OCI-LY7 (cell line): ENCODE measurements around the gene RPH3AL. TPM values are rescaled to one million over a fixed set of nuclear protein-coding genes. Genes with fewer than 3 reads are reported as not detected.

Experiments
- BruUV-seq: library from RNA; stranded (reverse); fragments of 400-500 nt; replicated peaks from 2 replicates; lab custom pipeline; 2021; lab: Mats Ljungman, UMichigan
- CTCF ChIA-PET: fragments of 300-600 bp; sonication (Branson Sonifier 250); formaldehyde crosslinking; loops from one replicate; lab custom pipeline; 2022; ENCODE audit warnings: antibody characterized with exemption; ENCODE audit not compliant: unreplicated experiment; lab: Charles Lee
- POLR2A ChIA-PET: fragments of 300-600 bp; sonication (Branson Sonifier 250); formaldehyde crosslinking; loops from one replicate; lab custom pipeline; 2022; ENCODE audit warnings: antibody characterized with exemption; lab: Charles Lee
- DNase-seq: peaks from one replicate; pipeline ENCODE4 v3.0.0-alpha.2; 2015; ENCODE audit warnings: low spot score
- H2AFZ ChIP-seq: fragments of 200-600 bp; sonication (generic), shearing (Covaris generic); 2 replicates; pipeline ENCODE4 v1.6.1; 2014; ENCODE audit warnings: mild to moderate bottlenecking, antibody characterized with exemption, low read length, moderate library complexity
- H3K27ac ChIP-seq: fragments of 200-600 bp; sonication (generic); 2 replicates; pipeline ENCODE4 v1.5.1; 2014; ENCODE audit warnings: mixed run types, low read depth, mild to moderate bottlenecking, moderate library complexity, low read length, inconsistent platforms; ENCODE audit not compliant: poor library complexity, severe bottlenecking
- H3K36me3 ChIP-seq: fragments of 200-600 bp; sonication (generic); 2 replicates; pipeline ENCODE4 v1.6.1; 2014; ENCODE audit warnings: mild to moderate bottlenecking, antibody characterized with exemption, low read length, moderate library complexity, mixed read lengths; ENCODE audit not compliant: insufficient read depth
- H3K4me1 ChIP-seq: fragments of 200-600 bp; sonication (generic); 2 replicates; pipeline ENCODE4 v1.5.1; 2014; ENCODE audit warnings: mild to moderate bottlenecking, low read length; ENCODE audit not compliant: insufficient read depth, poor library complexity, severe bottlenecking
- H3K4me2 ChIP-seq: fragments of 200-600 bp; sonication (generic); 2 replicates; pipeline ENCODE4 v1.6.1; 2014; ENCODE audit warnings: mild to moderate bottlenecking, low read length
- H3K4me3 ChIP-seq: fragments of 200-600 bp; sonication (generic); 2 replicates; pipeline ENCODE4 v1.5.1; 2014; ENCODE audit warnings: mild to moderate bottlenecking, low read depth, low read length; ENCODE audit not compliant: poor library complexity, severe bottlenecking
- H3K79me2 ChIP-seq: fragments of 200-600 bp; sonication (generic); 2 replicates; pipeline ENCODE4 v1.6.1; 2016; ENCODE audit warnings: low read depth, mild to moderate bottlenecking, low read length, moderate library complexity, mixed read lengths; ENCODE audit not compliant: insufficient read depth
- H3K9me2 ChIP-seq: fragments of 200-600 bp; sonication (generic); 2 replicates; pipeline ENCODE4 v1.6.1; 2016; ENCODE audit warnings: mild to moderate bottlenecking, low read length, mixed read lengths; ENCODE audit not compliant: insufficient read depth
- H3K9me3 ChIP-seq: fragments of 200-600 bp; sonication (generic); 2 replicates; pipeline ENCODE4 v1.6.1; 2014; ENCODE audit warnings: mild to moderate bottlenecking, mixed run types, low read length, mixed read lengths
- H4K20me1 ChIP-seq: fragments of 200-600 bp; sonication (generic); 2 replicates; pipeline ENCODE4 v1.6.1; 2014; ENCODE audit warnings: mild to moderate bottlenecking, antibody characterized with exemption, low read length, moderate library complexity, mixed read lengths; ENCODE audit not compliant: insufficient read depth
- EZH2phosphoT487 ChIP-seq: fragments of 200-600 bp; sonication (generic); IDR thresholded peaks from 2 replicates; pipeline ENCODE4 v1.6.1; 2018; ENCODE audit warnings: low read depth, borderline replicate concordance, mild to moderate bottlenecking, mixed run types, antibody characterized with exemption, low read length, moderate library complexity, mixed read lengths
- intact Hi-C: fragments of 100-400 bp; cut with micrococcal nuclease; formaldehyde crosslinking; loops from one replicate; pipeline ENCODE4 v1.10.0; 2022; ENCODE audit not compliant: unreplicated experiment
- total RNA-seq, 2 experiments: library from RNA; depleted of rRNA in 1 of 2; stranded (reverse); fragments of >200 nt in 1 of 2; shearing (Covaris generic) in 1 of 2; gene quantifications; 2 replicates each; pipeline ENCODE4 v1.2.3, GENCODE V29; 2014 to 2022
- TF ChIP-seq, protein P1 (sequence below): fragments of 200-600 bp; sonication (generic); conservative IDR thresholded peaks from 2 replicates; pipeline ENCODE4 v1.5.1; 2014; ENCODE audit warnings: mild to moderate bottlenecking, antibody characterized with exemption, low read length, moderate library complexity, mixed read lengths

Gene RPH3AL
- total RNA-seq, 2 experiments from 2014 or later: 1.0 to 2.2 TPM

DNA sequence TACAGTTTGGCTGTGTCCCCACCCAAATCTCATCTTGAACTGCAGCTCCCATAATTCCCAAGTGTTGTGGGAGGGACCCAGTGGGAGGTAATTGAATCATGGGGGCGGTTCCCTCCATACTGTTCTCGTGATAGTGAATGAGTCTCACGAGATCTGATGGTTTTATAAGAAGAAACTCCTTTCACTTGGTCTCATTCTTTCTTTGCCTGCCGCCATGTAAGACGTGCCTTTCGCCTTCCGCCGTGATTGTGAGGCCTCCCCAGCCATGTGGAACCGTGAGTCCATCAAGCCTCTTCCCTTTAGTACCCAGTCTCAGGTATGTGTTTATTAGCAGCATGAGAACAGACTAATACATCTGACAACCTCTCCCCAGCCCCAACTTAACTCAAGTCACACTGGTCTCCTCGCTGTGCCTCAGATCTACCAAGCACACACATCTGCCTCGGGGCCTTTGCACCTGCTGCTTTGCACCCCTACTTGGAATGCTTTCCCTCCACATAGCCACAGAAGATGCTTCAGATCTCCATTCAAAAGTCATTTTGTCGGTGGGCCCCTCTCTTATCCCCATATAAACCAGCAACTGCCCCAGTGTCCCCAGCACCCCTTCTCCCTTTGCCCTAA, 74.4 kb downstream of the RPH3AL start:
- no peaks in the 10 kb centered on the region for H3K4me1 ChIP-seq
- no peaks in the 10 kb centered on the region for H4K20me1 ChIP-seq
- H3K9me3 ChIP-seq: no peaks in the 10 kb centered on the region
- no peaks in the 10 kb centered on the region for H3K9me2 ChIP-seq
- BruUV-seq: no TSS peak
- DNase-seq: no peak
- TF ChIP-seq, protein P1, sequence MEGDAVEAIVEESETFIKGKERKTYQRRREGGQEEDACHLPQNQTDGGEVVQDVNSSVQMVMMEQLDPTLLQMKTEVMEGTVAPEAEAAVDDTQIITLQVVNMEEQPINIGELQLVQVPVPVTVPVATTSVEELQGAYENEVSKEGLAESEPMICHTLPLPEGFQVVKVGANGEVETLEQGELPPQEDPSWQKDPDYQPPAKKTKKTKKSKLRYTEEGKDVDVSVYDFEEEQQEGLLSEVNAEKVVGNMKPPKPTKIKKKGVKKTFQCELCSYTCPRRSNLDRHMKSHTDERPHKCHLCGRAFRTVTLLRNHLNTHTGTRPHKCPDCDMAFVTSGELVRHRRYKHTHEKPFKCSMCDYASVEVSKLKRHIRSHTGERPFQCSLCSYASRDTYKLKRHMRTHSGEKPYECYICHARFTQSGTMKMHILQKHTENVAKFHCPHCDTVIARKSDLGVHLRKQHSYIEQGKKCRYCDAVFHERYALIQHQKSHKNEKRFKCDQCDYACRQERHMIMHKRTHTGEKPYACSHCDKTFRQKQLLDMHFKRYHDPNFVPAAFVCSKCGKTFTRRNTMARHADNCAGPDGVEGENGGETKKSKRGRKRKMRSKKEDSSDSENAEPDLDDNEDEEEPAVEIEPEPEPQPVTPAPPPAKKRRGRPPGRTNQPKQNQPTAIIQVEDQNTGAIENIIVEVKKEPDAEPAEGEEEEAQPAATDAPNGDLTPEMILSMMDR: no peak
- TF ChIP-seq EZH2phosphoT487: no peak
- no peaks in the 10 kb centered on the region for H3K79me2 ChIP-seq
- H3K36me3 ChIP-seq: no peaks in the 10 kb centered on the region
- CTCF ChIA-PET: no interaction called here
- H3K4me2 ChIP-seq: no peak overlapping the region
- no peak overlapping the region for H3K4me3 ChIP-seq
- H2AFZ ChIP-seq: no peak overlapping the region
- POLR2A ChIA-PET: no interaction called here
- intact Hi-C loops: no loop called here
- H3K27ac ChIP-seq: no peak overlapping the region

DNA sequence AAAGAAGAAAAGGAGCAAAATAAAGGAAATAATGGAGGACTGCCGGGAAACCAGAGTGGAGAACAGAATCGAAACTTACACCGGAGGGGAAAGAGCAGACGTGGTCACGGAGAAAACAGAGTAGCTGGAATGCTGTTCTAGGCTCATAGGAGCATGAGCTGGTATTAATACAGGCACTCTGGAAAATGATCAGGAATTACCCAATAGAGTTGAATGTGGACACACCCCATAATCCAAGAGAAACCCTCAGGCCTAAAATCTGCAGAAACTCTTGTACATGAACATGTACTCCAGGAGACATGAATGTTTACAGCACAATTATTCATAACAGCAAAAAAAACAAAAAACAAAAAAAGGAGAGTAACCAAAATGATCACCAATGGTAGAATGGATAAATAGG, 77.7 kb downstream of the RPH3AL start:
- no peak for TF ChIP-seq EZH2phosphoT487
- TF ChIP-seq, protein P1: no peak
- Histone ChIP-seq H3K27ac (no peak overlapping the region), H3K4me1 (no peaks in the 10 kb centered on the region), H3K9me3 (no peaks in the 10 kb centered on the region), H3K4me2 (no peak overlapping the region), H3K36me3 (no peaks in the 10 kb centered on the region), H3K9me2 (no peaks in the 10 kb centered on the region), H3K4me3 (no peak overlapping the region), H4K20me1 (no peaks in the 10 kb centered on the region), H3K79me2 (no peaks in the 10 kb centered on the region), H2AFZ (no peak overlapping the region)
- ChIA-PET CTCF (no interaction called here), POLR2A (interaction anchor here (0.7 kb wide), 1 partner anchor 73 kb away, joined by 7 read pairs; no protein-coding TSS in a partner anchor)
- intact Hi-C loops: no loop called here
- BruUV-seq: no TSS peak
- DNase-seq: no peak
